ENCODE measurements around the gene AGRP. TPM values are rescaled to one million over a fixed set of nuclear protein-coding genes. Genes with fewer than 3 reads are reported as not detected.

AGRP gene
- total RNA-seq, 1 donor from 2014 or later: not detected

GRCh38 chr16:67445126-67445426 is 38.3 kb downstream of the AGRP start:
- intact Hi-C loops (cut with micrococcal nuclease): loop anchor here (5.0 kb wide), 2 partner anchors 73 to 468 kb away; no protein-coding TSS in a partner anchor
- Mint-ChIP-seq H3K4me1 (no peaks in the 10 kb centered on the region), H3K36me3 (ENCODE audit: low read depth) (peaks cover 63% of the 10 kb centered on the region), H3K9me3 (no peaks in the 10 kb centered on the region), H3K27ac (no peak overlapping the region), H3K27me3 (no peaks in the 10 kb centered on the region), H3K4me3 (no peak overlapping the region)
- DNase-seq (no peak), ATAC-seq (ENCODE audit: low read depth) (no peak)
- ChIA-PET CTCF (interaction anchor here (3.5 kb wide), 1 partner anchor 17 kb away, joined by 28 read pairs; no protein-coding TSS in a partner anchor), POLR2A (no interaction called here)
- TF ChIP-seq CTCF (IDR thresholded peaks at IDR 0.05): no peak

GRCh38 chr16:67444259-67445125 is 38.9 kb downstream of the AGRP start:
- Mint-ChIP-seq H3K9me3 (no peaks in the 10 kb centered on the region), H3K4me1 (no peaks in the 10 kb centered on the region), H3K36me3 (ENCODE audit: low read depth) (peaks cover 64% of the 10 kb centered on the region), H3K27me3 (no peaks in the 10 kb centered on the region), H3K27ac (no peak overlapping the region), H3K4me3 (no peak overlapping the region)
- POLR2A ChIA-PET: no interaction called here
- TF ChIP-seq CTCF (IDR thresholded peaks at IDR 0.05): no peak
- intact Hi-C loops (cut with micrococcal nuclease): loop anchor here (5.0 kb wide), 2 partner anchors 72 to 467 kb away; no protein-coding TSS in a partner anchor
- DNase-seq (no peak), ATAC-seq (ENCODE audit: low read depth) (no peak)
- CTCF ChIA-PET: interaction anchor here (1.0 kb wide), 1 partner anchor 16 kb away, joined by 6 read pairs; no protein-coding TSS in a partner anchor

- Mint-ChIP-seq H3K36me3 (ENCODE audit: low read depth) (peaks cover 69% of the 10 kb centered on the region), H3K4me3 (no peak overlapping the region), H3K4me1 (no peaks in the 10 kb centered on the region), H3K27me3 (no peaks in the 10 kb centered on the region), H3K27ac (no peak overlapping the region), H3K9me3 (no peaks in the 10 kb centered on the region)
- intact Hi-C loops (cut with micrococcal nuclease): no loop called here
- no peak for DNase-seq
- ATAC-seq (ENCODE audit: low read depth): no peak
- no peak for TF ChIP-seq CTCF (IDR thresholded peaks at IDR 0.05)
- POLR2A ChIA-PET: interaction anchor here (0.6 kb wide), 1 partner anchor 9 kb away, joined by 6 read pairs; no protein-coding TSS in a partner anchor
- CTCF ChIA-PET: interaction anchor here (1.0 kb wide), 1 partner anchor 22 kb away, joined by 4 read pairs; no protein-coding TSS in a partner anchor
Observed at GRCh38 chr16:67443265-67443664, 40.1 kb downstream of the AGRP start.

- ATAC-seq (ENCODE audit: low read depth) (no peak), DNase-seq (no peak)
- no peaks in the 10 kb centered on the region for H3K27me3 Mint-ChIP-seq
- peaks cover 72% of the 10 kb centered on the region for H3K36me3 Mint-ChIP-seq (ENCODE audit: low read depth)
- no peak for TF ChIP-seq CTCF (IDR thresholded peaks at IDR 0.05)
- intact Hi-C loops (cut with micrococcal nuclease): no loop called here
- H3K9me3 Mint-ChIP-seq: no peaks in the 10 kb centered on the region
- ChIA-PET CTCF (interaction anchor here (1.0 kb wide), 1 partner anchor 23 kb away, joined by 4 read pairs; no protein-coding TSS in a partner anchor), POLR2A (interaction anchor here (0.6 kb wide), 1 partner anchor 8 kb away, joined by 6 read pairs; no protein-coding TSS in a partner anchor)
- H3K4me3 Mint-ChIP-seq: no peak overlapping the region
- no peak overlapping the region for H3K27ac Mint-ChIP-seq
- H3K4me1 Mint-ChIP-seq: peaks cover 2% of the 10 kb centered on the region
Observed at GRCh38 chr16:67442581-67443255, 40.6 kb downstream of the AGRP start.

- intact Hi-C loops (cut with micrococcal nuclease): no loop called here
- ChIA-PET POLR2A (no interaction called here), CTCF (interaction anchor here (1.0 kb wide), 1 partner anchor 14 kb away, joined by 3 read pairs; no protein-coding TSS in a partner anchor)
- Mint-ChIP-seq H3K27me3 (no peaks in the 10 kb centered on the region), H3K4me1 (peaks cover 9% of the 10 kb centered on the region), H3K4me3 (no peak overlapping the region), H3K27ac (no peak overlapping the region), H3K9me3 (no peaks in the 10 kb centered on the region), H3K36me3 (ENCODE audit: low read depth) (peaks cover 71% of the 10 kb centered on the region)
- no peak for TF ChIP-seq CTCF (IDR thresholded peaks at IDR 0.05)
- ATAC-seq (ENCODE audit: low read depth): no peak
- DNase-seq: no peak
Observed at GRCh38 chr16:67441907-67442306, 41.4 kb downstream of the AGRP start.
